PC-3 (cell line): ENCODE data around the gene CARD16. TPM values are rescaled to one million over a fixed set of nuclear protein-coding genes. Genes with fewer than 3 reads are reported as not detected.
"Not testable (repeated sequence)": the region's sequence is repeated elsewhere in the genome, so short reads cannot be mapped to it uniquely, and the experiment has no call there.

Source experiments
- ATAC-seq: fragments of 200-7000 bp; cut with Tn5 transposase; 2 replicates; pipeline ENCODE4 v1.9.1; 2020; ENCODE audit warnings: mild to moderate bottlenecking, moderate library complexity
- BruUV-seq: library from RNA; stranded (reverse); fragments of 400-500 nt; replicated peaks from 2 replicates; lab custom pipeline; 2021; lab: Mats Ljungman, UMichigan
- CTCF ChIA-PET: fragments of 300-600 bp; sonication (Branson Sonifier 250); formaldehyde crosslinking; loops from one replicate; lab custom pipeline; 2022; ENCODE audit warnings: antibody characterized with exemption; lab: Charles Lee
- POLR2A ChIA-PET: fragments of 300-600 bp; sonication (Branson Sonifier 250); formaldehyde crosslinking; loops from one replicate; lab custom pipeline; 2022; ENCODE audit warnings: antibody characterized with exemption; ENCODE audit not compliant: unreplicated experiment; lab: Charles Lee
- DNase-seq: peaks from one replicate; pipeline ENCODE4 v3.0.0-alpha.2; 2015
- H2AFZ ChIP-seq: fragments of 300-600 bp; sonication (generic); 2 replicates; pipeline ENCODE4 v1.6.0; 2016; ENCODE audit warnings: antibody characterized with exemption, low read length
- H3F3A ChIP-seq: fragments of 300-600 bp; sonication (generic); one replicate; pipeline ENCODE4 v1.6.0; 2017; ENCODE audit warnings: antibody characterized with exemption, low read length, control low read depth, mild to moderate bottlenecking; ENCODE audit not compliant: unreplicated experiment
- H3K27ac ChIP-seq: fragments of 300-600 bp; sonication (generic); 2 replicates; pipeline ENCODE4 v1.5.1; 2016; ENCODE audit warnings: mild to moderate bottlenecking, low read length
- H3K27me3 ChIP-seq: fragments of 300-600 bp; sonication (generic); 2 replicates; pipeline ENCODE4 v1.6.1; 2016; ENCODE audit warnings: low read length, mixed read lengths
- H3K36me3 ChIP-seq: fragments of 300-600 bp; sonication (generic); 2 replicates; pipeline ENCODE4 v1.6.1; 2016; ENCODE audit warnings: low read depth, mixed run types, low read length, mixed read lengths
- H3K4me1 ChIP-seq: fragments of 300-600 bp; sonication (generic); 2 replicates; pipeline ENCODE4 v1.5.1; 2016; ENCODE audit warnings: low read length; ENCODE audit not compliant: insufficient read depth
- H3K4me2 ChIP-seq: fragments of 300-600 bp; sonication (generic); 2 replicates; pipeline ENCODE4 v1.6.0; 2016; ENCODE audit warnings: low read length
- H3K4me3 ChIP-seq: fragments of 300-600 bp; sonication (generic); 2 replicates; pipeline ENCODE4 v1.5.1; 2016; ENCODE audit warnings: mild to moderate bottlenecking, low read length, mixed read lengths
- H3K79me2 ChIP-seq: fragments of 300-600 bp; sonication (generic); 2 replicates; pipeline ENCODE4 v1.6.1; 2017; ENCODE audit warnings: low read length, mixed read lengths
- H3K9ac ChIP-seq: fragments of 300-600 bp; sonication (generic); 2 replicates; pipeline ENCODE4 v1.6.0; 2016; ENCODE audit warnings: mild to moderate bottlenecking, low read length
- H3K9me2 ChIP-seq: fragments of 300-600 bp; sonication (generic); replicated peaks from 2 replicates; pipeline ENCODE4 v1.6.1; 2016; ENCODE audit warnings: mixed run types, low read length, mixed read lengths
- H3K9me3 ChIP-seq: fragments of 300-600 bp; sonication (generic); 2 replicates; pipeline ENCODE4 v1.6.1; 2016; ENCODE audit warnings: low read length, mixed read lengths
- H4K20me1 ChIP-seq: fragments of 300-600 bp; sonication (generic); 2 replicates; pipeline ENCODE4 v1.6.1; 2016; ENCODE audit warnings: low read length, mixed read lengths
- CTCF ChIP-seq: fragments of 300-600 bp; sonication (generic); conservative IDR thresholded peaks from 2 replicates; pipeline ENCODE4 v1.5.1; 2017; ENCODE audit warnings: antibody characterized with exemption, low read depth, mild to moderate bottlenecking, low read length
- EZH2 ChIP-seq: fragments of 300-600 bp; sonication (generic); IDR thresholded peaks from one replicate; pipeline ENCODE4 v1.6.1; 2017; ENCODE audit warnings: antibody characterized with exemption, mild to moderate bottlenecking, low read length; ENCODE audit not compliant: unreplicated experiment
- EZH2phosphoT487 ChIP-seq: fragments of 300-600 bp; sonication (generic); IDR thresholded peaks from 2 replicates; pipeline ENCODE4 v1.6.1; 2018; ENCODE audit warnings: mild to moderate bottlenecking, antibody characterized with exemption, low read length, borderline replicate concordance
- intact Hi-C: fragments of 100-400 bp; cut with micrococcal nuclease; formaldehyde crosslinking; loops from 2 replicates; pipeline ENCODE4 v1.9.0; 2023
- total RNA-seq: library from RNA; depleted of rRNA; stranded (reverse); fragments of >200 nt; gene quantifications from 2 replicates; pipeline ENCODE4 v1.2.3, GENCODE V29; 2014

The CARD16 gene
- total RNA-seq, 1 experiment from 2014 or later = not detected

DNA sequence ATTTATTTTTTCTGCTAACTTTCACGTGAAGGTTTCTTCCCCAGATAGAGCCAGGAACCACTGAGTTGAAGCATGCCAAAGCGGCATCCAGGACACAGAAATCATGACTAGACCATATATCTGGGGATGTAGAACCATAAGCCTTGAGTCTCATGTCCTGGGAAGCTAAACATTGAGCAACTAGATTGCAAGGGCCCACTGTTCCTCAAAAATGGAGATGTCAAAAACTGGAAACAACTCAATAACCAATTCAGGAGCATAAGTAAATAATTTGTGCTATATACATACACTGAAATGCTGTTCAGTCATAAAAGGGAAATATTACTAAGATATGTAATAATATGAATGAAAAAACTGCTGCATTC lies 29.0 kb upstream of the CARD16 start:
- no peaks in the 10 kb centered on the region for H3F3A ChIP-seq
- no peak for TF ChIP-seq CTCF
- no peak for TF ChIP-seq EZH2
- no peak for TF ChIP-seq EZH2phosphoT487
- H3K9me2 ChIP-seq = no peaks in the 10 kb centered on the region
- H3K4me1 ChIP-seq = no peaks in the 10 kb centered on the region
- H2AFZ ChIP-seq = no peak overlapping the region
- BruUV-seq = no TSS peak
- H4K20me1 ChIP-seq = no peaks in the 10 kb centered on the region
- no peaks in the 10 kb centered on the region for H3K27me3 ChIP-seq
- H3K9ac ChIP-seq = no peak overlapping the region
- H3K27ac ChIP-seq = no peak overlapping the region
- no peaks in the 10 kb centered on the region for H3K36me3 ChIP-seq
- no peak overlapping the region for H3K4me2 ChIP-seq
- DNase-seq (no peak), ATAC-seq (no peak)
- POLR2A ChIA-PET = no interaction called here
- CTCF ChIA-PET = no interaction called here
- H3K4me3 ChIP-seq = no peak overlapping the region
- H3K9me3 ChIP-seq = no peaks in the 10 kb centered on the region
- no peaks in the 10 kb centered on the region for H3K79me2 ChIP-seq
- intact Hi-C loops = no loop called here

GRCh38 chr11:105073456-105074165 lies 28.5 kb upstream of the CARD16 start:
- intact Hi-C loops = no loop called here
- no peak for ATAC-seq
- CTCF ChIA-PET = no interaction called here

DNA sequence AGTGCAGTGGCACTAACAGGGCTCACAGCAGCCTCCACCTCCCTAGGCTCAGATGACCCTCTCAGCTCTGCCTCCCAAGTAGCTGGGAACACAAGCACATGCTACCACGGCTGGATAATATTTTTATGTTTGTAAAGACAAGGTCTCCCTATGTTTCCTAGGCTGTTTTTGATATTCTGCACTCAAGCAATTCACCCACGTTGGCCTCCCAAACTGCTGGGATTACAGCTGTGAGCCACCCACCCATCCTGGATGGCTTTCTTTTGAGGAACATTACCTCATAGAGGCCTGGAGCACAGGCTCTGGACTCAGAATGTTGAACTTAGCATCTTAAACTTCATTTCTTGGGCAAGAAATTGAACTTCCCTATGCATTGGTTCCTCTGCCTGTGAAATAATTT lies 26.9 kb upstream of the CARD16 start:
- H3K9me2 ChIP-seq, POLR2A ChIA-PET, ATAC-seq, H3K27ac ChIP-seq, H3K4me3 ChIP-seq, H2AFZ ChIP-seq, H3K9me3 ChIP-seq, H3K27me3 ChIP-seq, CTCF ChIA-PET, H3K4me2 ChIP-seq, H3K4me1 ChIP-seq, H3K79me2 ChIP-seq, intact Hi-C loops, H4K20me1 ChIP-seq, H3F3A ChIP-seq, BruUV-seq, H3K36me3 ChIP-seq, H3K9ac ChIP-seq, DNase-seq: not testable (repeated sequence)

More at GRCh38 chr11:105073456-105074165, 28.5 kb upstream of the CARD16 start:
- no peak for DNase-seq
- Histone ChIP-seq H3K36me3 (no peaks in the 10 kb centered on the region), H4K20me1 (no peaks in the 10 kb centered on the region), H3F3A (no peaks in the 10 kb centered on the region), H3K9me3 (no peaks in the 10 kb centered on the region), H3K9ac (no peak overlapping the region), H3K4me2 (no peak overlapping the region), H3K4me3 (no peak overlapping the region), H3K4me1 (no peaks in the 10 kb centered on the region), H3K79me2 (no peaks in the 10 kb centered on the region), H3K27me3 (no peaks in the 10 kb centered on the region), H3K9me2 (no peaks in the 10 kb centered on the region), H2AFZ (no peak overlapping the region), H3K27ac (no peak overlapping the region)
- POLR2A ChIA-PET = no interaction called here
- no peak for TF ChIP-seq EZH2
- TF ChIP-seq CTCF = no peak
- TF ChIP-seq EZH2phosphoT487 = no peak
- no TSS peak for BruUV-seq
